HCT116 (cell line): ENCODE data around the gene BCL11A. TPM values are rescaled to one million over a fixed set of nuclear protein-coding genes. Genes with fewer than 3 reads are reported as not detected.

Source experiments
- ATAC-seq: fragments of 200-7000 bp; cut with Tn5 transposase; 2 replicates; pipeline ENCODE4 v1.9.1; 2020; ENCODE audit warnings: mild to moderate bottlenecking, moderate library complexity
- BruUV-seq: library from RNA; stranded (reverse); fragments of 400-500 nt; replicated peaks from 2 replicates; lab custom pipeline; 2021; lab: Mats Ljungman, UMichigan
- CTCF ChIA-PET: fragments of 300-600 bp; sonication (Branson Sonifier 250); formaldehyde crosslinking; loops from one replicate; lab custom pipeline; 2021; ENCODE audit warnings: antibody characterized with exemption; lab: Charles Lee
- POLR2A ChIA-PET: fragments of 300-600, 350-600 bp; sonication (Branson Sonifier 250); formaldehyde crosslinking; loops from one replicate; lab custom pipeline; 2021; ENCODE audit warnings: antibody characterized with exemption; lab: Charles Lee
- RAD21 ChIA-PET, 2 experiments: fragments of 300-600 bp; sonication (Branson Sonifier 250); formaldehyde crosslinking; loops; one replicate each; lab custom pipeline; 2023; ENCODE audit warnings: low total read pairs in 2 of 2; ENCODE audit not compliant: uncharacterized antibody in 2 of 2, unreplicated experiment in 2 of 2, low non-redundant PET in 1 of 2; lab: Charles Lee
- DNase-seq: peaks from one replicate; pipeline ENCODE4 v3.0.0-alpha.2; 2010; ENCODE audit warnings: low read depth, low spot score
- H2AFZ ChIP-seq: fragments of 200-600 bp; shearing (Covaris generic), sonication (generic); 2 replicates; pipeline ENCODE4 v1.6.1; 2017; ENCODE audit warnings: low read depth, mixed run types, mixed read lengths, antibody characterized with exemption, low read length; ENCODE audit not compliant: poor library complexity, severe bottlenecking
- H3K27ac ChIP-seq: 2 replicates; pipeline ENCODE4 v1.5.1; 2012; ENCODE audit warnings: low read depth, low read length
- H3K27me3 ChIP-seq: fragments of 200-600 bp; sonication (generic); 2 replicates; pipeline ENCODE4 v1.6.1; 2016; ENCODE audit warnings: mixed run types, low read length, mixed read lengths; ENCODE audit not compliant: insufficient read depth
- H3K36me3 ChIP-seq, 2 experiments: fragments of 200-500 bp in 1 of 2; fragments of 200-600 bp in 1 of 2; sonication (Bioruptor generic) in 1 of 2; sonication (generic) in 1 of 2; 2 replicates each; pipeline versions ENCODE4 v1.5.1 to v1.6.1; 2014 to 2016; ENCODE audit warnings: low read length in 2 of 2, inconsistent platforms in 1 of 2, mixed read lengths in 1 of 2, mixed run types in 1 of 2; ENCODE audit not compliant: insufficient read depth in 2 of 2, control insufficient read depth in 1 of 2
- H3K4me1 ChIP-seq, 2 experiments: fragments of 200-600 bp in 1 of 2; sonication (generic) in 1 of 2; 2 replicates each; pipeline versions ENCODE4 v1.5.1 to v1.6.1; 2012 to 2017; ENCODE audit warnings: low read length in 2 of 2, inconsistent platforms in 1 of 2, mild to moderate bottlenecking in 1 of 2, mixed read lengths in 1 of 2, mixed run types in 1 of 2, moderate library complexity in 1 of 2; ENCODE audit not compliant: insufficient read depth in 2 of 2, control insufficient read depth in 1 of 2
- H3K4me2 ChIP-seq: fragments of 200-600 bp; sonication (generic); 2 replicates; pipeline ENCODE4 v1.6.1; 2017; ENCODE audit warnings: mixed run types, low read length, mixed read lengths
- H3K4me3 ChIP-seq, 2 experiments: fragments of 200-600 bp in 1 of 2; sonication (generic) in 1 of 2; replicated peaks in 1 of 2; 2 replicates each; pipeline ENCODE4 v1.5.1; 2011 to 2016; ENCODE audit warnings: low read length in 2 of 2, control low read depth in 1 of 2, low read depth in 1 of 2, mild to moderate bottlenecking in 1 of 2, mixed read lengths in 1 of 2, mixed run types in 1 of 2
- H3K79me2 ChIP-seq: fragments of 200-600 bp; sonication (generic); 2 replicates; pipeline ENCODE4 v1.6.1; 2017; ENCODE audit warnings: mild to moderate bottlenecking, mixed run types, low read length, moderate library complexity, mixed read lengths; ENCODE audit not compliant: insufficient read depth
- H3K9ac ChIP-seq: fragments of 200-600 bp; sonication (generic); 2 replicates; pipeline ENCODE4 v1.6.1; 2016; ENCODE audit warnings: low read length, mixed read lengths
- H3K9me2 ChIP-seq: fragments of 200-600 bp; sonication (generic), shearing (Covaris generic); 2 replicates; pipeline ENCODE4 v1.6.1; 2017; ENCODE audit warnings: mixed run types, mild to moderate bottlenecking, moderate library complexity; ENCODE audit not compliant: insufficient read depth
- H3K9me3 ChIP-seq, 2 experiments: fragments of 200-500 bp in 1 of 2; fragments of 200-600 bp in 1 of 2; sonication (Bioruptor generic) in 1 of 2; sonication (generic) in 1 of 2; 2 replicates each; pipeline ENCODE4 v1.6.1; 2014 to 2017; ENCODE audit warnings: low read length in 2 of 2, mixed read lengths in 2 of 2, inconsistent platforms in 1 of 2, low read depth in 1 of 2, mild to moderate bottlenecking in 1 of 2, mixed run types in 1 of 2, moderate library complexity in 1 of 2; ENCODE audit not compliant: control insufficient read depth in 1 of 2, insufficient read depth in 1 of 2
- H4K20me1 ChIP-seq: fragments of 200-600 bp; sonication (generic), shearing (Covaris generic); 2 replicates; pipeline ENCODE4 v1.6.1; 2017; ENCODE audit warnings: mixed run types, mild to moderate bottlenecking, moderate library complexity; ENCODE audit not compliant: insufficient read depth
- ELF1 ChIP-seq: IDR thresholded peaks from 2 replicates; pipeline ENCODE4 v1.6.1; 2012; ENCODE audit warnings: low read depth, borderline replicate concordance
- EZH2 ChIP-seq: fragments of 200-600 bp; sonication (generic); IDR thresholded peaks from 2 replicates; pipeline ENCODE4 v1.6.1; 2017; ENCODE audit warnings: antibody characterized with exemption, mixed run types
- FOSL1 ChIP-seq: IDR thresholded peaks from 2 replicates; pipeline ENCODE4 v1.6.1; 2012; ENCODE audit warnings: low read depth
- JUND ChIP-seq: IDR thresholded peaks from 2 replicates; pipeline ENCODE4 v1.6.1; 2012
- POLR2A ChIP-seq: IDR thresholded peaks from 2 replicates; pipeline ENCODE4 v1.7.0; 2011; ENCODE audit warnings: borderline replicate concordance; ENCODE audit not compliant: insufficient read depth, insufficient read length; ENCODE audit errors: extremely low read depth
- POLR2AphosphoS5 ChIP-seq: IDR thresholded peaks from 2 replicates; pipeline ENCODE4 v1.6.1; 2011; ENCODE audit warnings: mild to moderate bottlenecking, low read depth, low read length, moderate library complexity
- RAD21 ChIP-seq: IDR thresholded peaks from 2 replicates; pipeline ENCODE4 v1.6.1; 2012; ENCODE audit warnings: low read depth, mild to moderate bottlenecking
- SIN3A ChIP-seq: IDR thresholded peaks from 2 replicates; pipeline ENCODE4 v1.6.1; 2012; ENCODE audit warnings: low read depth
- SP1 ChIP-seq: IDR thresholded peaks from 2 replicates; pipeline ENCODE4 v1.6.1; 2012; ENCODE audit warnings: low read depth
- TCF7L2 ChIP-seq: IDR thresholded peaks from 2 replicates; pipeline ENCODE4 v1.7.0; 2011; ENCODE audit warnings: borderline replicate concordance, inconsistent platforms; ENCODE audit not compliant: insufficient read depth, insufficient read length; ENCODE audit errors: extremely low read depth
- ZFX ChIP-seq: fragments of 450-650 bp; IDR thresholded peaks from 2 replicates; pipeline ENCODE4 v1.6.1; 2017
- intact Hi-C: fragments of 100-400 bp; cut with micrococcal nuclease; formaldehyde crosslinking; loops from 2 replicates; pipeline ENCODE4 v1.10.0; 2022
- total RNA-seq: library from RNA; stranded (reverse); gene quantifications from one replicate; pipeline ENCODE4 v1.2.1, GENCODE V29; 2021; ENCODE audit not compliant: unreplicated experiment

The BCL11A gene
- total RNA-seq, 1 experiment from 2014 or later, result 0.71 TPM

DNA sequence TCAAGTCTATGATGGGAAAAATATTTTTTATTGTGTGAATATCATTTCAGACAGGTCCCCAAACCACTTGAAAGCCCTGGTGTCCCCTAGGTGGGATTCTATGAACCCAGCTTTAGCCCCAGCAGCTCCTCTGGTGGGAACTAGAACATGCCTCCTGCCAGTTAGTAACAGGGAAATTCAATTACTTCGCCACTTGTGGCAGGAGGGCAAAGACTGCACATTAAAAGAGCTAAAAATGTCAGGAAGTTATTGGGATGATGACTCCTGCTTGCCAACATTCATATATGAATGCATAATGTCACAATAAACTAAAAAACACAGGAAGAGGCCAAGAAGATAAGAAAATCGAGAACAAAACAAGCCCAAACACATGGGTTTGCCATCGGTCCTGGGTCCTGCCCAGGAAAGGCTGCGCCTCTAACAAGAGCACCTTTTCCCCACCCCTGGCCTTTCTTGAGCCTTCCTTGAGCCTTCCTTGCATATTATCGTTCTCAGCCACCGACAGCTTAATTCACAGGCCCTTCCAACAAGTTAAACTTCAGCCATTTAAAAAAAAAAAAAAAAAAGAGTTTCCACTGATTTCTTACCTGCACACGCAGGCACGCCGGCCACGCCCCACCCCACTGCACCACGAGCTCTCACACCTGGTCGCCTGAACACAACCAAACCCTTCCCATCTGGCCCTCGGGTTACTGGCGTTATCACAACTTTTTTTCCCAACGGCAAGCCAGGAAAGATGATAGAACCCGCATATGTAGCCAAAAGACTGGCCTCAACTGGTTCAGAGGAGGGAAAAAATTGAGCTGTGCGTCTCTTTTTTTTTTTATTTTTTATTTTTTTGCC lies 23.4 kb downstream of the BCL11A start:
- Histone ChIP-seq H3K4me1 (no peaks in the 10 kb centered on the region), H3K79me2 (no peaks in the 10 kb centered on the region), H3K36me3 (no peaks in the 10 kb centered on the region), H3K9ac (no peak overlapping the region), H3K27me3 (peaks cover 71% of the 10 kb centered on the region), H4K20me1 (no peaks in the 10 kb centered on the region; the same call in 1 of the 2 replicates), H2AFZ (no peak overlapping the region), H3K4me2 (no peak overlapping the region), H3K9me2 (no peaks in the 10 kb centered on the region), H3K9me3 (no peaks in the 10 kb centered on the region), H3K4me3 (no peak overlapping the region), H3K27ac (no peak overlapping the region)
- POLR2A ChIA-PET, result no interaction called here
- TF ChIP-seq POLR2AphosphoS5, result no peak
- TF ChIP-seq EZH2, result no peak
- no peak for TF ChIP-seq ZFX
- no peak for TF ChIP-seq JUND
- no peak for TF ChIP-seq RAD21
- no peak for TF ChIP-seq ELF1
- no peak for TF ChIP-seq FOSL1
- no peak for TF ChIP-seq POLR2A
- no peak for TF ChIP-seq TCF7L2
- no peak for TF ChIP-seq SP1
- no peak for TF ChIP-seq SIN3A
- RAD21 ChIA-PET, result interaction anchor here in 1 of 2 experiments (0.7 kb wide), 1 partner anchor 206 kb away, joined by 3 read pairs; no protein-coding TSS in a partner anchor
- CTCF ChIA-PET, result no interaction called here
- no TSS peak for BruUV-seq
- ATAC-seq, result no peak
- intact Hi-C loops, result no loop called here
- no peak for DNase-seq
